MM.1S (cell line): ENCODE measurements around the gene CD44.

Experiments used
- CTCF ChIP-seq: fragments of 300-600 bp; sonication (generic); IDR thresholded peaks from 2 replicates; pipeline ENCODE4 v1.5.1; 2016; ENCODE audit warnings: antibody characterized with exemption, low read length, mixed read lengths
- EZH2 ChIP-seq: fragments of 300-600 bp; sonication (generic); optimal IDR thresholded peaks from 2 replicates; pipeline ENCODE3; 2017; ENCODE audit warnings: low read depth, mild to moderate bottlenecking, antibody characterized with exemption, low read length, mixed read lengths
- EZH2phosphoT487 ChIP-seq: fragments of 300-600 bp; sonication (generic); IDR thresholded peaks from 2 replicates; pipeline ENCODE4 v1.6.1; 2018; ENCODE audit warnings: antibody characterized with exemption, low read length

GRCh38 chr11:35192347-35192746, 53.4 kb downstream of the CD44 start:
- TF ChIP-seq CTCF (no peak), EZH2 (no peak), EZH2phosphoT487 (no peak)
